Upper lobe of right lung (tissue), 1 donor: ENCODE data around the gene HPGD. TPM values are rescaled to one million over a fixed set of nuclear protein-coding genes. Genes with fewer than 3 reads are reported as not detected.

ENCODE experiments used
- ATAC-seq: fragments of 200-7000 bp; cut with Tn5 transposase; one replicate; pipeline ENCODE4 v1.9.1; 2020; ENCODE audit warnings: mild to moderate bottlenecking, moderate library complexity
- DNase-seq: peaks from one replicate; pipeline ENCODE4 v3.0.0-alpha.2; 2020
- H3K27ac ChIP-seq: fragments of 200-600 bp; one replicate; pipeline ENCODE4 v1.8.0; 2022
- H3K27me3 ChIP-seq: fragments of 200-600 bp; one replicate; pipeline ENCODE4 v1.8.0; 2022; ENCODE audit warnings: mild to moderate bottlenecking
- H3K36me3 ChIP-seq: fragments of 200-600 bp; one replicate; pipeline ENCODE4 v1.8.0; 2022
- H3K4me1 ChIP-seq: fragments of 200-600 bp; one replicate; pipeline ENCODE4 v1.8.0; 2022
- H3K4me3 ChIP-seq: fragments of 200-600 bp; one replicate; pipeline ENCODE4 v1.8.0; 2022; ENCODE audit warnings: mild to moderate bottlenecking
- H3K9me3 ChIP-seq: fragments of 200-600 bp; one replicate; pipeline ENCODE4 v1.8.0; 2022
- intact Hi-C: fragments of 100-400 bp; cut with DNase I; formaldehyde crosslinking; loops from one replicate; pipeline ENCODE4 v1.11.0; 2022
- total RNA-seq: library from RNA; stranded (reverse); fragmentation: NEBNext Ultra II Directional; extraction: Animal tissue kit (Norgen Biotek cat#: 25700); gene quantifications from one replicate; pipeline ENCODE4 v1.2.1, GENCODE V29; 2021
- TF ChIP-seq, protein P1 (sequence below): fragments of 200-600 bp; IDR thresholded peaks from one replicate; pipeline ENCODE4 v1.8.0; 2022; ENCODE audit warnings: antibody characterized with exemption
- donor health status: DM: no; HTN: yes; CAD: no; lungs with severe emphysema.

The HPGD gene
- total RNA-seq, 1 donor from 2014 or later: 77.2 TPM

GRCh38 chr4:174505007-174505406, 17.3 kb downstream of the HPGD start:
- intact Hi-C loops: no loop called here
- Histone ChIP-seq H3K4me1 (no peaks in the 10 kb centered on the region), H3K36me3 (no peaks in the 10 kb centered on the region), H3K27ac (no peak overlapping the region), H3K4me3 (no peak overlapping the region), H3K27me3 (no peaks in the 10 kb centered on the region), H3K9me3 (no peaks in the 10 kb centered on the region)
- TF ChIP-seq, protein P1, sequence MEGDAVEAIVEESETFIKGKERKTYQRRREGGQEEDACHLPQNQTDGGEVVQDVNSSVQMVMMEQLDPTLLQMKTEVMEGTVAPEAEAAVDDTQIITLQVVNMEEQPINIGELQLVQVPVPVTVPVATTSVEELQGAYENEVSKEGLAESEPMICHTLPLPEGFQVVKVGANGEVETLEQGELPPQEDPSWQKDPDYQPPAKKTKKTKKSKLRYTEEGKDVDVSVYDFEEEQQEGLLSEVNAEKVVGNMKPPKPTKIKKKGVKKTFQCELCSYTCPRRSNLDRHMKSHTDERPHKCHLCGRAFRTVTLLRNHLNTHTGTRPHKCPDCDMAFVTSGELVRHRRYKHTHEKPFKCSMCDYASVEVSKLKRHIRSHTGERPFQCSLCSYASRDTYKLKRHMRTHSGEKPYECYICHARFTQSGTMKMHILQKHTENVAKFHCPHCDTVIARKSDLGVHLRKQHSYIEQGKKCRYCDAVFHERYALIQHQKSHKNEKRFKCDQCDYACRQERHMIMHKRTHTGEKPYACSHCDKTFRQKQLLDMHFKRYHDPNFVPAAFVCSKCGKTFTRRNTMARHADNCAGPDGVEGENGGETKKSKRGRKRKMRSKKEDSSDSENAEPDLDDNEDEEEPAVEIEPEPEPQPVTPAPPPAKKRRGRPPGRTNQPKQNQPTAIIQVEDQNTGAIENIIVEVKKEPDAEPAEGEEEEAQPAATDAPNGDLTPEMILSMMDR: no peak
- no peak for ATAC-seq
- DNase-seq: no peak

DNA sequence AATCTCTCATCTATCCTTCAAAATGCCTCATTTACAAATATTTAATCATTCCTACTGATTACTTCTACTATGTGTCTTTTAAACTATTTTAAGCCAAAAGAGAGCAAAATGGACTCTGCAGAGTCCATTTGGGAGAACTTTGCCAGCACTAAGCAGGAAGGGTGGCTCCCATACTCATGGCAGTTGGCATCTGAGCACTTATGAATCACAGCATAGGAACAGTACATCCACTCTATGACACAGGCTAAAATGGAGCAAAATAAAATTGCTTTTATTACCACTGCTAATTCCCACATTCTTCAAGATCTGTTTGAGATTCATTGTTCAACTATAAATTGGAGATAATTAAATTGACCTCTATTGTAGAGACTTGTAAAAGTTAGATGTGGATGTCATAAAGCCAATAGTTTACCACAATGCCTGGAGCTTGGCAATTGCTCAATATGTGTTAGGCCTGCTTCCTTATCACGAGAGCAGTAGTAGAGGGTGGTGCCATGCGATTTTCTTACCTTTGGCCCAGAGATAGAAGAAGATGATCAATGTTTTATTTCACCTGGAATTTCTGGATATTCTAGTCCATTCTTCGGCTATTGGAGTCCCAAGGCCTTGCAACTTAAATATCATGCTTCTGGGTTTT, 19.1 kb downstream of the HPGD start:
- no peaks in the 10 kb centered on the region for H3K4me1 ChIP-seq
- DNase-seq: no peak
- ATAC-seq: peak; percentile 44

DNA sequence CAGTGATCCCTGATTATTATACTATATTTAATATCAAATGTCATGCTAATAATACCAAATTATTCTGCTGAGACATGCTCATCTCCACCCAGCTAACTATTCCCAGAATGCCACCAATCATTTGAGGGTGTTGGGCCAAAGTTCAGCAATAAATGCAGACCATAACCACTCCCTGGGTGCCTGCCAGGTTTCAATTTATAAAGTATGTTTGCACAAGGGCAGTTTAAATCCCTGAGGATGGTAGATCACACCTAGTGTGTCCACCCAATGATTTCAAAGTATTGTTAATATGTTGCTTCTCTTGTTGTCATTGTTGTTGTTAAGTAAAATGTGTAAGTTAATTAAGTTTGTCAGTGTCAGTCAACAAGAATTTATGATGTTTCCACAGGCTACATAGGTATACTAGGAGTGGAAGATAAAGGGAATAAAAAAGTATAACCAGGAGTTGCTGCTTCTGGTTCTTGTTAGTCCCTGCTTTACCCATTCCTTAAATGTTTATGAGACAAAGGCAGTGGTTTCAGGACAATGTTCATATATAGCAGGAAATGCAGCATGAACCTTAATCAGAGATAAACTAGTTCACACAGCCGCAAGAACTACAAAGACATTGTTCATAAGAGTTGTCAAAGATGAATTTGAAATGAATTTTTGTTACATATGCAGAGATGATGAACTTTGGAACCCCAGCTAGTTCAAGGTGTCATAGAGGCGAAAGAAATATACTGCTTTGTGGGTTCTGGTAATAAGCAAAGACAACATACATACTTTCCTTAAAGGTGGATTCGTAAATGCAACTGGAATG, 25.5 kb downstream of the HPGD start:
- ATAC-seq (no peak), DNase-seq (no peak)
- no peak overlapping the region for H3K4me3 ChIP-seq
- H3K27ac ChIP-seq: no peak overlapping the region
- no peaks in the 10 kb centered on the region for H3K27me3 ChIP-seq
- no peaks in the 10 kb centered on the region for H3K36me3 ChIP-seq
- H3K4me1 ChIP-seq: no peaks in the 10 kb centered on the region
- TF ChIP-seq, protein P1: no peak
- H3K9me3 ChIP-seq: no peaks in the 10 kb centered on the region
- intact Hi-C loops: no loop called here

More for the DNA sequence above, 19.1 kb downstream of the HPGD start:
- no peaks in the 10 kb centered on the region for H3K27me3 ChIP-seq
- no peak overlapping the region for H3K4me3 ChIP-seq
- TF ChIP-seq, protein P1: no peak
- intact Hi-C loops: no loop called here
- H3K36me3 ChIP-seq: no peaks in the 10 kb centered on the region
- no peak overlapping the region for H3K27ac ChIP-seq
- H3K9me3 ChIP-seq: no peaks in the 10 kb centered on the region

DNA sequence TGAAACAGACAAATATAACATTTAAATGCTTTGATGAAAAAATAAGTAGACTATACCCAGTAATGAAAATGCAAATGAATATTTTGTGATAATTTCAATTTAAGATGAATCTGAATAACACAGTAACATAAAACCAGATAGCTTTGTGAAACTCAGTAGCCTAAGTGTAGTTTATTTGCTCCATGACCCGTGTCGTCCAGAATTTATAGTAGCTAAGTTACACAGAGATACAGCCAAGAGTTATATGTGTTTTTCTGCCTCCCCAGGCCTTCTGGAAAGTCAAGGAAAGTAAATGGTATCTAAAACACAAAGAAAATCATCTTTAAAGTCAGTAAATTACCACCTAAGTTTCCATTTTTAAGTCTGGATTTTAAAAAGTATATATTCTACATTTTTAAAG, 26.7 kb downstream of the HPGD start:
- H3K36me3 ChIP-seq: no peaks in the 10 kb centered on the region
- no peak for DNase-seq
- intact Hi-C loops: no loop called here
- H3K27me3 ChIP-seq: no peaks in the 10 kb centered on the region
- H3K9me3 ChIP-seq: no peaks in the 10 kb centered on the region
- H3K27ac ChIP-seq: no peak overlapping the region
- H3K4me1 ChIP-seq: no peaks in the 10 kb centered on the region
- no peak overlapping the region for H3K4me3 ChIP-seq
- no peak for ATAC-seq
- TF ChIP-seq, protein P1: no peak

DNA sequence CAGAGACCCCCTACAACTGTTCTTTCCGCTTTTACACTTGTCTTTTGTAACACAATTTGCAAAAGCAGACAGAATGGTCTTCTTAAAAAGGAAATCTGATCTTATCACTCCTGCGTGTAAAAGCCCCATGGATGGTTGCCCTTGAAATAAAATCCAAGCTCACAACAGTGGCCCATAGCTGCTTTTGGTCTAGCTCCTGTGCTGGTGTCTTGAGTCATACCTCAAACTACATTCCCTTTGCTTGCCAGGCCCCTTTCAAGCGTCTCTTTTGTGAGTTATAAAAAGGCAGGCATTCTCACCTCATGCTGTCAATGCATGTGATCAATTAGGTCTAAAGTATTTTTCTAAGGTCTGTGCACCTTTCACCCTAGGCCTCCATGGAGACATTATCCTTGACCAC, 27.6 kb downstream of the HPGD start:
- ATAC-seq (no peak), DNase-seq (no peak)
- Histone ChIP-seq H3K9me3 (no peaks in the 10 kb centered on the region), H3K4me1 (no peaks in the 10 kb centered on the region), H3K27me3 (no peaks in the 10 kb centered on the region), H3K27ac (no peak overlapping the region), H3K4me3 (no peak overlapping the region), H3K36me3 (no peaks in the 10 kb centered on the region)
- TF ChIP-seq, protein P1: no peak
- intact Hi-C loops: no loop called here
